Measurements from ENCODE around the gene MYRF.

DNA sequence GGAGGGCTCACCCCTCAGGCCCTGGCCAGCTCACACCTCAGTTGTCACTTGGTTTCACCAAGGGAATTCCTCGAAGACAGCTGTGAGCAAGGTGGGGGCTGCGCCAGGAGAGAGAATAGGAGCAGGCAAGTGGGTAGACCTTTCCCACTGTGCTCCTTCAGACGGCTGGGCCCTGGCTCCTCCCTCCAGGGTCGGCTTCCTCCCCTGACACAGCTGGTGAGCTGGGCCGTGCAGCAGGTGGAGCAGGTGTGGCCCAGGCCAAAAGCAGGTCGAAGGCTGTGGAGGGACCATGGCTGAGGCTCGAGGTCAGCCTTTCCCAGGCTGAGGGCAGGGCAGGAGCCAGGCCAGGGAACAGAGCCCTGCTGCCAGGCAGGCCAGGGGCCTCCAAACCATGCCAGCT, 12.5 kb upstream of the MYRF start:
- TF ChIP-seq, protein P1, sequence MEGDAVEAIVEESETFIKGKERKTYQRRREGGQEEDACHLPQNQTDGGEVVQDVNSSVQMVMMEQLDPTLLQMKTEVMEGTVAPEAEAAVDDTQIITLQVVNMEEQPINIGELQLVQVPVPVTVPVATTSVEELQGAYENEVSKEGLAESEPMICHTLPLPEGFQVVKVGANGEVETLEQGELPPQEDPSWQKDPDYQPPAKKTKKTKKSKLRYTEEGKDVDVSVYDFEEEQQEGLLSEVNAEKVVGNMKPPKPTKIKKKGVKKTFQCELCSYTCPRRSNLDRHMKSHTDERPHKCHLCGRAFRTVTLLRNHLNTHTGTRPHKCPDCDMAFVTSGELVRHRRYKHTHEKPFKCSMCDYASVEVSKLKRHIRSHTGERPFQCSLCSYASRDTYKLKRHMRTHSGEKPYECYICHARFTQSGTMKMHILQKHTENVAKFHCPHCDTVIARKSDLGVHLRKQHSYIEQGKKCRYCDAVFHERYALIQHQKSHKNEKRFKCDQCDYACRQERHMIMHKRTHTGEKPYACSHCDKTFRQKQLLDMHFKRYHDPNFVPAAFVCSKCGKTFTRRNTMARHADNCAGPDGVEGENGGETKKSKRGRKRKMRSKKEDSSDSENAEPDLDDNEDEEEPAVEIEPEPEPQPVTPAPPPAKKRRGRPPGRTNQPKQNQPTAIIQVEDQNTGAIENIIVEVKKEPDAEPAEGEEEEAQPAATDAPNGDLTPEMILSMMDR (IDR thresholded peaks at IDR 0.05) = no peak
- TF ChIP-seq POLR2A (IDR thresholded peaks at IDR 0.05) = no peak
